Iris pigment epithelial cell (primary cell): ENCODE data around the gene ADAT3.

Experiments
- DNase-seq: peaks from one replicate; pipeline ENCODE4 v3.0.0-alpha.2; 2011; ENCODE audit warnings: low read depth

Gene ADAT3

DNA sequence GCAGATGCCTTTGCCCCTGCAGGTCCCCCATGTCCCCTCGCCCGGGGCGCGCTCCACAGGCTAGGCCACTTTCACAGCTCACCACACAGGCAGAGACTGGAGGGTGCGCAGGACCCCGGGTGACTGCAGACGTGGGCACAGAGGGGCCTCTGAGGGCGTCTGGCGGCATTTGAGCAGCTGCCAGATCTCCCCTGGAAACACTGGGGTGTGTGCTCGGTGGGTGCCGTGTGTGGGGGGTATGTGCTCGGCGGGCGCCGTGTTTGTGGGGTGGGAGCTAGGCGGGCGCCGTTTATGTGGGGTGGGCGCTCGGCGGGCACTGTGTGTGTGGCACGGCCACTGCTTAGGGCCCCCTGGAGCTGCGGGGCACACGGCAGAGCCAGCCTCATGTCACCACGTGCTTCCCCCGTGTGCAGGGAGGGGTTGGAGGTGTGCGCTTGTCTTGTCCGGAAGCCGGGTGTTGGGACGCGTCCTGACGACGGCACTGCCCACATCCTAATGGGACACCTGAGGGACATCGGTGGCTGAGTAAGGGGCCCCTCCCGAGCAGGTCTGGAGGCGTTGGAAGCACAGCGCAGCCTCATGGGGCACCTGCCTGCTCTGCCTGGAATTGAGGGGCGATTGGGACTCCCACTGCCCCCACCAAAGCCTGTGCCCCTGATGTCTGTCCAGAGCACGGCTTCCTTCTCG, 52.5 kb downstream of the ADAT3 start:
- no peak for DNase-seq

DNA sequence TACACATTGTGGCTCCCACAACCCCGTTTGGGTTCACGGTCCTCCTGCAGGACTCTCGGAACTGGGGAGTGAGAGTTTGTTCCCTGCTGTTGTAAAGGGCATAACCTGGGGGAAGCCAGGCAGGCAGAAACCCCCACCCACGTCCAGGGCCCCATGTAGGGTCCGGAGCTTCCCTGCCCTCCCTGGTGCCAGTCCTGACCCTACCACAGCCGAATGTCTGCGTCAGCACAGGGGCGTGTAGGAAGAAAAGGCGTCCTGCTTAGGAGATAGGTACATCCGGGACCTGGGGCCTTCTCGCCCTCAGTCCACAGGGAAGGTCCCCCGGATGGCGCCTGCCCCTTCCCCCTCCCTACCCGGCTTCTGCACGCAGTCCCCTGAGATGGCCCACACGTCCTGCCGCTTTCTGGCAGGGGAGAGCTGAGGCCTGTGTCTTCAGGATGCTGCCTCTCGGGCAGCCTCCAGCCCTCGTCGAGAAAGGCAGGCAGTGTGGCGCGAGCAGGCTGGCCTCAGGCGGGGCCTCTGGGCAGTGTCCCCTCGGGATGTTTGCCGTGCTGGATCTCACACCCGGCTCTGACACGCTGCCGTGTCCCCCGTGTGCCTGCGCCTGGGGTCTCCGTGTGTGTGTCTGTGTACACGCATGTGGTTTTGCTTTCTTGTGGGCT, 54.9 kb downstream of the ADAT3 start:
- no peak for DNase-seq

DNA sequence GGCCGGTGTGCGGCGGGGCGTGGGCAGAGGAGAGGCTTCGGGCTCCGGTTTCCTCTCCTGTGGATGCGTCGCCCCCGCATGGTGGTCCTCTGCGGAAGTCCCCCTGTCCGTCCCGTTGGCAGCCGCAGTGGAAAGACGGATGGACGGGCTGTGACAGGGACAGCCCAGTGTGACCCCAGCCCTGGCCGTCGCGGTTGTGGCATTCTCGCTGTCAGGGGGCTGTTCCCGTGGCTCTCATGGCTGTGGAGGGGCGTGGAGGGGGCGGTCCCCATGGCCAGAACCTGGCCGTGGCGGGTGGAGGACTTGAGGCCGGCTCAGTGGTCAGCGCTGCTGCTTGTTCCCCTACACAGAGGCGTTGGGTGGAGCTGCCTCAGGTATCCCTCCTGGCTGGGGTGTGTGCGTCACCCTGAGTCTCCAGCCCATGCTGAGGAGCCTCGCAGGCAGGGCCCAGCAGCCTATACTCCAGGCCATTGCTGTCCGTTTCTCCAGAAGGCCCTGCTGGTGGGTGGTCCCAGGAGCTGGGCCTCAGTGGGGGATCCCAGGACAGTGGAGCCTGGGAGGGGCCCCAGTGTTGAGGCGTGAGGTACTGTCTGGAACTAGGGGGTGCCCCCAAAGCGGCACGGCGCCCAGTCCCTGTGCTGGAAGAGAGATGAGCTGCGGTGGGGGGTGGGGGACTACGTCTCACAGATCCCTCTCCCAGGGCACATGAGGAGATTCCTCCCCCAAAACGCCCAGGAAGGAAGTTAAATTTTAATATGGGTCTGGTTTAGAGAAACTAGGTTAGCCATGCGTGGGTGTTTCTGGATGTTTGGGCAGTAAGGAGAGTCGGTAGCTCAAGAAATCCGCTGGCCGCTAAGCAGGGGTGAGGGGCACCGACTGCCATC, 56.0 kb downstream of the ADAT3 start:
- no peak for DNase-seq

DNA sequence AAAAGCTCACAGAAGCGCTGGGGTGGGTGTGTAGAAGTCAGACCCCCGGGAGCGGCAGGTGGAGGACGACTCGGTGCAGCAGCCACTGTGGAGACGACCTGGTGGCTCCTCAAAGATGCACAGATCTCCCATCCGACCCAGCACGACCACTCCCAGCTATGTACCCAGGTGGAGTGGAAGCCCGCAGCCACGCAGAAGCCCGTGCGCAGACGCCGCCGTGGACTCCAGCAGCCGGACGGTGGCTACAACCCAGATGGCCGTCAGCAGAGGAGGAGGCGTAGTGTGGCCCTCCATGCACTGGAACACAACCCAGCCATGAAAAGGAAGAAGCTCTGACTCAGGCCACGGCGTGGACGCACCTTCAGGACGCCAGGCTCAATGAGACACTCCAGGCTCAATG, 57.5 kb downstream of the ADAT3 start:
- DNase-seq: no peak
